ENCODE measurements around the gene POT1.

The POT1 gene

DNA sequence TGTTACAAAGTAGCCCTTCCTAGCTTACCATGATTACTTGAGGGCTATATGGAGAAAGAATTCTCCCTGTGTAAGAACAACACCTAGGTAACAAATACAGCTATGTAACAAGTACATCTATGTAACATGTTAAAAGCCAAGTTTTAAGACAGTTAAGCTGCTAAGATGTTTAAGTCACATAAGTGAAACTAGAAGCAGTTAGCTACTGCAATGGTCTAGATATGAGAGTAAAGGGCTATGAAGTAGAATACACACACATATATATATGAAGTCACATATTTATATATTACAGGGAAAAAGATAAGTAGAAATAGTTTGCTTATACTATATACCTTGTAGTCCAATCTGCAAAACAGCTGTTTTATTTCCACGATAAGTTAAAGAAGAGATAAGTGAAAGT, 14.4 kb downstream of the POT1 start:
- DNase-seq (ENCODE audit: low read depth) = no peak
- H3K4me3 ChIP-seq (ENCODE audit: control insufficient read depth, low read depth, low read length) = no peak overlapping the region
- TF ChIP-seq, protein P1, sequence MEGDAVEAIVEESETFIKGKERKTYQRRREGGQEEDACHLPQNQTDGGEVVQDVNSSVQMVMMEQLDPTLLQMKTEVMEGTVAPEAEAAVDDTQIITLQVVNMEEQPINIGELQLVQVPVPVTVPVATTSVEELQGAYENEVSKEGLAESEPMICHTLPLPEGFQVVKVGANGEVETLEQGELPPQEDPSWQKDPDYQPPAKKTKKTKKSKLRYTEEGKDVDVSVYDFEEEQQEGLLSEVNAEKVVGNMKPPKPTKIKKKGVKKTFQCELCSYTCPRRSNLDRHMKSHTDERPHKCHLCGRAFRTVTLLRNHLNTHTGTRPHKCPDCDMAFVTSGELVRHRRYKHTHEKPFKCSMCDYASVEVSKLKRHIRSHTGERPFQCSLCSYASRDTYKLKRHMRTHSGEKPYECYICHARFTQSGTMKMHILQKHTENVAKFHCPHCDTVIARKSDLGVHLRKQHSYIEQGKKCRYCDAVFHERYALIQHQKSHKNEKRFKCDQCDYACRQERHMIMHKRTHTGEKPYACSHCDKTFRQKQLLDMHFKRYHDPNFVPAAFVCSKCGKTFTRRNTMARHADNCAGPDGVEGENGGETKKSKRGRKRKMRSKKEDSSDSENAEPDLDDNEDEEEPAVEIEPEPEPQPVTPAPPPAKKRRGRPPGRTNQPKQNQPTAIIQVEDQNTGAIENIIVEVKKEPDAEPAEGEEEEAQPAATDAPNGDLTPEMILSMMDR (conservative IDR thresholded peaks at IDR 0.05; ENCODE audit: control insufficient read depth, insufficient read depth, low read depth, low read length) = no peak

DNA sequence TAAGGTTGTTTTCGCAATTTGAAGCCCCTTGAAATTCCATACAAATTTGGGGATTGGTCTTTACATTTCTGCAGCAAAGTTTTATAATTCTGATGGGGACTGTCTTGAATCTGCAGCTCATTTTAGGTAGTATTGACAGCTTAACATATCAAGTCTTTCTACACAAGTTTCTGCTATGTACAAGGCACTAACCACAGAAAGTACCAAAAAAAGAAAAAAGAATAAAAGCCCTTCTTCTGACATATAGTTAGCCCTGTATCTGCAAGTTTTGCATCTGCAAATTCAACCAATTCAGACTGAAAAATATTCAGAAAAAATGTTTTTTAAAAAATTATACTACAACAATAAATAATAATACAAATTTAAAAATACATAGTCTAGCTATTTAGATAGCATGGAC, 15.3 kb downstream of the POT1 start:
- DNase-seq (ENCODE audit: low read depth) = no peak
- TF ChIP-seq, protein P1 (conservative IDR thresholded peaks at IDR 0.05; ENCODE audit: control insufficient read depth, insufficient read depth, low read depth, low read length) = no peak
- no peak overlapping the region for H3K4me3 ChIP-seq (ENCODE audit: control insufficient read depth, low read depth, low read length)

DNA sequence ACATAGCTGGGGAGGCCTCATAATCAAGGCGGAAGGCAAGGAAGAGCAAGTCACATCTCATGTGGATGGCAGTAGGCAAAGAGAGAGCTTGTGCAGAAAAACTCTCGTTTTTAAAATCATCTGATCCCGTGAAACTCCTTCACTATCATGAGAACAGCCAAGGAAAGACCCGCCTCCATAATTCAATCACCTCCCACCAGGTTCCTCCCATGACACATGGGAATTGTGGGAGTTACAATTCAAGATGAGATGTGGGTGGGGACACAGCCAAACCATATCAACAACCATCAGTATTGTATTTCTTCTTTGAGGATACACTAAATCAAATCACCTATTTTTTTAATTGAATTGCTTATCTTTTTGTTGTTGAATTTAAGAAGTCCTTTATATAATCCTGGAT, 16.7 kb downstream of the POT1 start:
- no peak overlapping the region for H3K4me3 ChIP-seq (ENCODE audit: control insufficient read depth, low read depth, low read length)
- no peak for DNase-seq (ENCODE audit: low read depth)
- TF ChIP-seq, protein P1 (conservative IDR thresholded peaks at IDR 0.05; ENCODE audit: control insufficient read depth, insufficient read depth, low read depth, low read length) = no peak

DNA sequence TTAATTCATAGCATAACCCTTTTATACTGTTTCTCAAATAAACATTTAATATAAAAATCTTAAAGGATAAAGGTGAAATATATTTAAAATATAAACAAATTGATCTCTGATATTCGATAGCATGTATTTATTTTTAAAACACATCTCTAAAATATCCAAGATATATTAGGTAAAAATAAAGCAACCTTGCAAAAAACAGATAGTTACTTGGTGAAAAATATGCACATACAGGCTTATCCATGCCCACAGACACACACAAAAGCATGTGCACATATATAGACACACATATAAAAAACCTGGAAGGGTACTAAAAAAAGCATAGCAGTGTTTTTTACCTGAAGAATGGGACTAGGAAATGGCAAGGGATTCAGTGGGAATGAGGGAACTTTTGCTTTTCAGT, 19.8 kb downstream of the POT1 start:
- no peak overlapping the region for H3K4me3 ChIP-seq (ENCODE audit: control insufficient read depth, low read depth, low read length)
- TF ChIP-seq, protein P1 (conservative IDR thresholded peaks at IDR 0.05; ENCODE audit: control insufficient read depth, insufficient read depth, low read depth, low read length) = no peak
- DNase-seq (ENCODE audit: low read depth) = no peak

DNA sequence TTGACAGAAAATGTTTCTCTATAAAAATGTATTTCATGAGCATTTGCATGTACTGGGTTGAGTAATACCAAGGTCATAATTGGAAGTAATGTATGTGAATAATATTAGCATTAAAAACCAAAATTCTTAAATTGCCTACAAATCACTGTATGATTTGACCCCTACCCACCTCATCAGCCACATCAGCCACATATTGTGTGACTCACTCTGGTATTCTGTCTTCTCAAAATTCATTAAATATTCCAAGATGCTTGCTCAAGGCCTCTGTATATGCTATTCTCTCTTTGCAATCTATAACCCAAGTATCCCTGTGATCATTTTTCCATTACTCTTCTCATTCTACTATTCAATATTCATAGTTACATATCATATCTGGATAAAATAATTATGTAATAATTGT, 21.4 kb downstream of the POT1 start:
- DNase-seq (ENCODE audit: low read depth) = peak; percentile 10
- TF ChIP-seq, protein P1 (conservative IDR thresholded peaks at IDR 0.05; ENCODE audit: control insufficient read depth, insufficient read depth, low read depth, low read length) = no peak

DNA sequence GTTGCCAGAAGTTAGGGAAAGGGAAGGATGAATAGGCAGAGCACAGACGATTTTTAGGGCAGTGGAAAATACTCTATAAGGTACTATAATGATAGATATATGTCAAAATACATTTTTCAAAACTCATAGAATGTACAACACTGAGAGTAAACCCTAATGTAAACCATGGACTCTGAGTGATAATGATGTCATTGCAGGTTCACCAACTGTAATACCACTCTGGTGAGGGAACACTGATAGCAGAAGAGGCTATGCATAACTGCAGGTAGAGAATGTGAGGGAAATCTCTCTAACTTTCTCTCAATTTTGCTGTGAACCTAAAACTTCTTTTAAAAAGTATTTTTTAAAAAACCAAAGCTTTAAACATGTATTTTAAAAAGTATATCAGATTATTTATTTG, 22.1 kb downstream of the POT1 start:
- DNase-seq (ENCODE audit: low read depth) = no peak
- H3K4me3 ChIP-seq (ENCODE audit: control insufficient read depth, low read depth, low read length) = no peak overlapping the region
- TF ChIP-seq, protein P1 (conservative IDR thresholded peaks at IDR 0.05; ENCODE audit: control insufficient read depth, insufficient read depth, low read depth, low read length) = no peak

More for the DNA sequence above, 21.4 kb downstream of the POT1 start:
- no peak overlapping the region for H3K4me3 ChIP-seq (ENCODE audit: control insufficient read depth, low read depth, low read length)

DNA sequence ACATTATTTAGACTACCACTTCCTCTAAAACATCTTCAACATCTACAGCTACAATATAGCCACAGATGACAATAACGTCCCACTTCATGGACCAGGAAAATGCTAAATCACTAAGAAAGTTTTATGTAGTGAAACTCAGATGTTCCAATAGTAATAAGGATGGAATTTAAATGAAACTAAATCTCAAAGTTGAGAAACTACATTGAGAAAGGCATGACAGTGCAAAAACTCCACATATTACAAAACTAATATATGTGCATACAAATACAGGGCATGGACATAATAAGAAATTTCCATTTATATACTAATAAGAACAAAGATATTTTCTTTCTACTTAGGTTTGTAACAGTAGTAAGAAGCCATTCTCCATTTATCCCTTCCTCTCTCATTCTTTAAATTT, 31.1 kb downstream of the POT1 start:
- TF ChIP-seq, protein P1 (conservative IDR thresholded peaks at IDR 0.05; ENCODE audit: control insufficient read depth, insufficient read depth, low read depth, low read length) = no peak
- H3K4me3 ChIP-seq (ENCODE audit: control insufficient read depth, low read depth, low read length) = no peak overlapping the region
- DNase-seq (ENCODE audit: low read depth) = no peak
